Thyroid gland (tissue), 4 donors: ENCODE results near the gene PCDH1. TPM values are rescaled to one million over a fixed set of nuclear protein-coding genes. Genes with fewer than 3 reads are reported as not detected.
"Not testable (repeated sequence)": the region's sequence is repeated elsewhere in the genome, so short reads cannot be mapped to it uniquely, and the experiment has no call there.

Source experiments
- DNase-seq, 2 donors: peaks; one replicate each; pipeline ENCODE4 v3.0.0-alpha.2; 2019
- H3K27ac ChIP-seq, 3 donors: fragments of 200-600 bp; sonication (generic); 1 replicate in 2 of 3; 2 replicates in 1 of 3; pipeline ENCODE4 v1.5.1; 2016 to 2019; ENCODE audit warnings: mild to moderate bottlenecking in 1 of 3, moderate library complexity in 1 of 3
- H3K27me3 ChIP-seq: fragments of 200-600 bp; sonication (generic); one replicate; pipeline ENCODE4 v1.5.1; 2019
- H3K36me3 ChIP-seq, 2 donors: fragments of 200-600 bp; sonication (generic); one replicate each; pipeline ENCODE4 v1.5.1; 2016 to 2019
- H3K4me1 ChIP-seq, 2 donors: fragments of 200-600 bp; sonication (generic); one replicate each; pipeline ENCODE4 v1.5.1; 2017 to 2019
- H3K4me3 ChIP-seq, 3 donors: fragments of 200-600 bp; sonication (generic); replicated peaks in 1 of 3; 1 replicate in 2 of 3; 2 replicates in 1 of 3; pipeline ENCODE4 v1.5.1; 2016; ENCODE audit warnings: mild to moderate bottlenecking in 1 of 3
- H3K9me3 ChIP-seq: fragments of 200-600 bp; sonication (generic); one replicate; pipeline ENCODE4 v1.5.1; 2017
- CTCF ChIP-seq, 6 experiments: fragments of 200-600 bp in 3 of 6; fragments of 450-650 bp in 3 of 6; sonication (generic) in 3 of 6; IDR thresholded peaks; one replicate each; pipeline ENCODE4 v1.5.1; 2016 to 2019; ENCODE audit warnings: antibody characterized with exemption in 6 of 6, mild to moderate bottlenecking in 2 of 6, inconsistent platforms in 1 of 6, moderate library complexity in 1 of 6
- POLR2A ChIP-seq, 2 donors: fragments of 450-650 bp; IDR thresholded peaks; one replicate each; pipeline ENCODE4 v1.6.1; 2017; ENCODE audit warnings: antibody characterized with exemption in 2 of 2, mild to moderate bottlenecking in 2 of 2, moderate library complexity in 1 of 2
- WGBS, 2 donors: methylation state at CpG; one replicate each; pipeline ENCODE4 v1.1.5; 2017; 5-methylcytosine and 5-hydroxymethylcytosine counted together
- intact Hi-C: fragments of 100-400 bp; cut with DNase I; formaldehyde crosslinking; loops from one replicate; pipeline ENCODE4 v1.15.1; 2023
- total RNA-seq, 4 donors: library from RNA; depleted of rRNA; stranded (reverse); fragments of >200 nt; gene quantifications; one replicate each; pipeline ENCODE4 v1.2.3, GENCODE V29; 2016

PCDH1 gene
- total RNA-seq = 10 to 100 TPM; 23.4 to 76.2 (median 37.5) TPM

DNA sequence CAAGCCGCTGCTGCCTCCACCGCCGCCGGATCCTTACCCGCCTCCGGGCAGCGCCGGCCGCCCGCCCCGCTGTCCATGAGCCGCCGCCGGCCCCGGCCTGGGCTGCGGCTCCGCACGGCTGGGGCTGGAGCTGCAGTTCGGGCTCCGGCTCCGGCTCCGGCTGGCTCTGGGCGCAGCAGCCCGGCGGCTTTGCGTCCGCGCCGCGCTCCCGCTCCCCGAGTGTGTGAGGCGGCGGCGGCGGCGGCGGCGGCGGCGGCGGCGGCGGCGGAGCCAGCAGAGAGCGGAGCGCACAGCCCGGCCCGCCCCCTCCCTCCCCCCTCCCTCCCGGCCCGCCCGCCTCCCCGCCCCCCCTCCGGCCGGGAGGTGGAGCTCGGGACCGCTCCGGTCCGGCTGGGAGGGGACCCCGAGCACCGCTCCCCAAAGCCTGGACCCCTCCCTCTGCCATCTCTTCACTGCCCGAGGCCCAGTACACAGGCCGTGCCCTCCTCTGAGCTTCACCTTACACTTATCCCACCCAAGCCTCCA, at the start of gene PCDH1:
Gene PCDH1, minus strand, starts transcription at position 225 of the 525 bp plus-strand sequence. Its CDS starts 148 bp downstream, at position 77.
- Histone ChIP-seq H3K4me1 (peaks cover 17 to 21% of the 10 kb centered on the region in 2 donors), H3K27ac (peak within 1 kb of the TSS; percentile 79 to 87 (median 86)), H3K4me3 (peak within 1 kb of the TSS; percentile 61 to 68 (median 62)), H3K9me3 (no peaks in the 10 kb centered on the region), H3K27me3 (no peaks in the 10 kb centered on the region), H3K36me3 (no peaks in the 10 kb centered on the region)
- intact Hi-C loops = loop anchor here (2.0 kb wide), 1 partner anchor 175 kb away; no protein-coding TSS in a partner anchor
- TF ChIP-seq POLR2A (IDR thresholded peaks at IDR 0.05) (peak in 1 of 2 donors; percentile 84), CTCF (IDR thresholded peaks at IDR 0.05) (no peak)
- DNase-seq = peak; percentile 63 to 64
- WGBS, 2 donors = 0% methylated on average over 2 to 3 of the region's 63 CpGs

- Histone ChIP-seq H3K9me3 (no peaks in the 10 kb centered on the region), H3K4me1 (peaks cover 13 to 17% of the 10 kb centered on the region in 2 donors), H3K27me3 (no peaks in the 10 kb centered on the region), H3K4me3 (no peak overlapping the region), H3K36me3 (peaks cover 56 to 61% of the 10 kb centered on the region in 2 donors), H3K27ac (no peak overlapping the region)
- DNase-seq = no peak
- intact Hi-C loops = no loop called here
- TF ChIP-seq CTCF (IDR thresholded peaks at IDR 0.05) (no peak), POLR2A (IDR thresholded peaks at IDR 0.05) (no peak)
- WGBS, 2 donors = 85 to 92% methylated on average over 2 of the region's 2 CpGs
Measured at GRCh38 chr5:141926434-141926833, 48.2 kb upstream of the PCDH1 start.

- intact Hi-C loops = no loop called here
- H3K27me3 ChIP-seq = no peaks in the 10 kb centered on the region
- no peaks in the 10 kb centered on the region for H3K9me3 ChIP-seq
- peaks cover 13 to 17% of the 10 kb centered on the region in 2 donors for H3K4me1 ChIP-seq
- TF ChIP-seq POLR2A (IDR thresholded peaks at IDR 0.05) (peak; percentile 42 to 90), CTCF (IDR thresholded peaks at IDR 0.05) (peak in 3 of 6 experiments; percentile 7 to 19 (median 10))
- DNase-seq = peak; percentile 96
- H3K27ac ChIP-seq = peak within 1 kb of the TSS; percentile 98
- H3K4me3 ChIP-seq = peak within 1 kb of the TSS; percentile 47 to 71 (median 51)
- H3K36me3 ChIP-seq = peaks cover 33% of the 10 kb centered on the region in 2 donors
- WGBS, 2 donors = 0% methylated on average over 46 to 48 of the region's 53 CpGs
Measured at GRCh38 chr5:141923448-141924313, 45.5 kb upstream of the PCDH1 start, which contains the start of gene DELE1. Gene DELE1, plus strand, starts transcription at chr5:141923871. Its CDS starts 71 bp downstream, at chr5:141923942.

GRCh38 chr5:141922827-141923447, 44.7 kb upstream of the PCDH1 start:
- peaks cover 26% of the 10 kb centered on the region in 2 donors for H3K36me3 ChIP-seq
- peak overlapping the region; percentile 98 for H3K27ac ChIP-seq
- peaks cover 13 to 17% of the 10 kb centered on the region in 2 donors for H3K4me1 ChIP-seq
- DNase-seq, H3K27me3 ChIP-seq, H3K9me3 ChIP-seq, intact Hi-C loops: not testable (repeated sequence)
- 59 to 61% methylated on average over 28 of the region's 28 CpGs for WGBS, 2 donors
- H3K4me3 ChIP-seq = peak overlapping the region; percentile 47 to 71 (median 51)

GRCh38 chr5:141920771-141921170, 42.6 kb upstream of the PCDH1 start:
- Histone ChIP-seq H3K4me3 (no peak overlapping the region), H3K4me1 (peaks cover 13 to 17% of the 10 kb centered on the region in 2 donors), H3K27me3 (no peaks in the 10 kb centered on the region), H3K36me3 (peaks cover 6 to 10% of the 10 kb centered on the region in 2 donors), H3K27ac (no peak overlapping the region), H3K9me3 (no peaks in the 10 kb centered on the region)
- intact Hi-C loops = no loop called here
- TF ChIP-seq POLR2A (IDR thresholded peaks at IDR 0.05) (no peak), CTCF (IDR thresholded peaks at IDR 0.05) (no peak)
- 77 to 88% methylated on average over 2 of the region's 2 CpGs for WGBS, 2 donors
- DNase-seq = no peak
